Measurements from ENCODE around the gene KCNQ1. TPM values are rescaled to one million over a fixed set of nuclear protein-coding genes. Genes with fewer than 3 reads are reported as not detected.

The KCNQ1 gene
- polyA plus RNA-seq, 1 donor from 2014 or later, result not detected

DNA sequence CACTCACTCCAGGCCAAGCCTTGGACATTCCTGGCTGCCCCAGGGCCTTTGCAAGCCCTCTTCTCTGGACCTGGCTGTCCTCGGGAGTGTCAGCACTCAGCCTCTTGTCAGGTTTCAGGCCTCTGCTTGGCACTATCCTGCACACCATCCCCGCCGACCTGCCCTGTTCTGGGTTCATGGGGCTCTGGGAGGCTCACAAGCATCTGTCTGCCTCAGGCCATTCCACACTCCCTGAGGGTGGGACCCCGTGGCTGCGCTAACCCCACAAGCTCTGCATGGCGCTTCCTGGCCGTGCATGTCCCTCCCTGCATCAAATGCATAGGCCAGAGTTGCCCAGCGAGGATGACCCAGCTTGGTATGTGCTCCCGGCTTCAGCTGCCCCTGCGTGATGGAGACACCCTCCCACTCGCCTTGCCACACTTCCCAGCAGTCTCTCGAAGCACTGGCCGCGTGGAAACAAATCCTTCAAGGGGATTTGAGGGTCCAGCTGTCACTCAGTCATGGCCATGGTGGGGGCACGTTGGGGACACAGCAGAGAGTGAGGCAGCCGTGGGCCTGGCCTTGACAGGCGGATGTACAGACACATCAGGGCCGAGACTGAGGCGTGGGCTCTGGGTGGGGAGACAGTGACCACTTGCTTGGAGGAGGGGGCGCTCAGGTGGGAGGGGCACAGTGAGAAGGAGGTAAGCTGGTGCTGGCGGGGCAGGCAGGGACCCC, 87.3 kb downstream of the KCNQ1 start:
- H3K9ac ChIP-seq (ENCODE audit: low read length), result peak overlapping the region; percentile 27
- no peaks in the 10 kb centered on the region for H4K20me1 ChIP-seq (ENCODE audit: insufficient read depth)
- H3K4me3 ChIP-seq (ENCODE audit: low read length), result no peak overlapping the region
- no peak overlapping the region for H3K4me2 ChIP-seq (ENCODE audit: low read length)
- no peak overlapping the region for H3K27ac ChIP-seq (ENCODE audit: low read length)
- no peaks in the 10 kb centered on the region for H3K27me3 ChIP-seq (ENCODE audit: insufficient read depth, low read depth, low read length)
- no peaks in the 10 kb centered on the region for H3K36me3 ChIP-seq (ENCODE audit: insufficient read depth, low read length)
- H3F3A ChIP-seq (ENCODE audit: insufficient read depth, low read length, poor library complexity, severe bottlenecking), result no peaks in the 10 kb centered on the region
- no peaks in the 10 kb centered on the region for H3K9me2 ChIP-seq (ENCODE audit: insufficient read depth, low read length)
- TF ChIP-seq TAF1 (IDR thresholded peaks at IDR 0.05; ENCODE audit: low read depth), result peak; percentile 11
- no peak for TF ChIP-seq REST (IDR thresholded peaks at IDR 0.05; ENCODE audit: borderline replicate concordance)
- H3K9me3 ChIP-seq (ENCODE audit: low read length), result no peaks in the 10 kb centered on the region
- no peaks in the 10 kb centered on the region for H3K79me2 ChIP-seq (replicated peaks; ENCODE audit: insufficient read depth, low read length)
- peak overlapping the region; percentile 27 for H2AFZ ChIP-seq (ENCODE audit: low read depth, low read length)

DNA sequence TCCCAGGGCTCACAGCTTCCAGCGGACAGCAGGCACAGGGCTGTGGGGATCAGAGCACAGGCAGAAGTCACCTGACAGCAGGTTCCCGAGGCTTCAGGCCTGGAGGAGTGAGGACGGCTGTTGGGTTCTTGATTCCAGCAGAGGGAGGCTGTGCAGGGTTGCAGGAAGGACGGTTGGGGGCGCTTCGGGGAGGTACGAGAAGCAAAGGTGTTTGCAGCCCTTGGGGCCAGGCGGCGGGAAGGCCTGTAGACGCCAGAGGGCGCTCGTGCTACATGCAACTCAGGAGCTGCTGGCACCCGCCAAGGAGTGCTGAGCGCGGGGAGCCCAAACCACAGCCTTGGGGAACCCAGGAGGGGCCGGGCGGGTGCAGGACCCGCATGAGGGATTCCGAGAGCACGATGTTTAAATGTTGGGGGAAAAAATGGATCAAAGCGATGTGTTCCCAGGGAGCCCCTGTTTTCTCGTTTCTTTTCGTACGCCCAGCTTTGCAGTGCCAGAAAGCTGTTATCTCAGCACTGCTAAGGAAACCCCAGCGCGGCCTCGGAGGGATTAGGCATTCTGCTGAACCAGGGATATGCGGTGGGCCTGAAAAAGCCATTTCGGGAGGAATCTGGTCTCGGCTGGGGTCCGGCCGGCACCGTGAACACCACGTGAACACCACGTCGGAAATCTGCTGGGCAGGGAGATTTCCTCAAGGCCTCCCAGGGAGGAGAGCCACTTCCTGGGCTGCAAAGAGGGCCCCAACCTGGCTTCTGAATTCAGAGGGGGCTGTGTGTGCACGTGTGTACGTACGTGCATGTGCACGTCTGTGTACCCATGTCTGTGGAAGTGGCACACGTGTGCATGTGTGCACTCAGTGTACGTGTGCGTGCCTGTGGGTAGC, 88.1 kb downstream of the KCNQ1 start:
- no peaks in the 10 kb centered on the region for H3K27me3 ChIP-seq (ENCODE audit: insufficient read depth, low read depth, low read length)
- peak overlapping the region; percentile 40 for H2AFZ ChIP-seq (ENCODE audit: low read depth, low read length)
- no peaks in the 10 kb centered on the region for H4K20me1 ChIP-seq (ENCODE audit: insufficient read depth)
- no peak overlapping the region for H3K27ac ChIP-seq (ENCODE audit: low read length)
- no peaks in the 10 kb centered on the region for H3K79me2 ChIP-seq (replicated peaks; ENCODE audit: insufficient read depth, low read length)
- no peak overlapping the region for H3K4me3 ChIP-seq (ENCODE audit: low read length)
- no peaks in the 10 kb centered on the region for H3F3A ChIP-seq (ENCODE audit: insufficient read depth, low read length, poor library complexity, severe bottlenecking)
- H3K9me3 ChIP-seq (ENCODE audit: low read length), result no peaks in the 10 kb centered on the region
- TF ChIP-seq EZH2 (IDR thresholded peaks at IDR 0.05; ENCODE audit: borderline replicate concordance, insufficient read depth, low read length, poor library complexity, severe bottlenecking) (no peak), TAF1 (IDR thresholded peaks at IDR 0.05; ENCODE audit: low read depth) (peak; percentile 50), EP300 (conservative IDR thresholded peaks at IDR 0.05; ENCODE audit: poor library complexity, severe bottlenecking) (no peak), MXI1 (conservative IDR thresholded peaks at IDR 0.05; ENCODE audit: poor library complexity, severe bottlenecking) (peak; percentile 44), SMC3 (conservative IDR thresholded peaks at IDR 0.05; ENCODE audit: poor library complexity) (peak; percentile 100), POLR2AphosphoS5 (IDR thresholded peaks at IDR 0.05) (no peak), RAD21 (conservative IDR thresholded peaks at IDR 0.05) (peak; percentile 100), REST (IDR thresholded peaks at IDR 0.05; ENCODE audit: borderline replicate concordance) (no peak)
- TF ChIP-seq, protein P1, sequence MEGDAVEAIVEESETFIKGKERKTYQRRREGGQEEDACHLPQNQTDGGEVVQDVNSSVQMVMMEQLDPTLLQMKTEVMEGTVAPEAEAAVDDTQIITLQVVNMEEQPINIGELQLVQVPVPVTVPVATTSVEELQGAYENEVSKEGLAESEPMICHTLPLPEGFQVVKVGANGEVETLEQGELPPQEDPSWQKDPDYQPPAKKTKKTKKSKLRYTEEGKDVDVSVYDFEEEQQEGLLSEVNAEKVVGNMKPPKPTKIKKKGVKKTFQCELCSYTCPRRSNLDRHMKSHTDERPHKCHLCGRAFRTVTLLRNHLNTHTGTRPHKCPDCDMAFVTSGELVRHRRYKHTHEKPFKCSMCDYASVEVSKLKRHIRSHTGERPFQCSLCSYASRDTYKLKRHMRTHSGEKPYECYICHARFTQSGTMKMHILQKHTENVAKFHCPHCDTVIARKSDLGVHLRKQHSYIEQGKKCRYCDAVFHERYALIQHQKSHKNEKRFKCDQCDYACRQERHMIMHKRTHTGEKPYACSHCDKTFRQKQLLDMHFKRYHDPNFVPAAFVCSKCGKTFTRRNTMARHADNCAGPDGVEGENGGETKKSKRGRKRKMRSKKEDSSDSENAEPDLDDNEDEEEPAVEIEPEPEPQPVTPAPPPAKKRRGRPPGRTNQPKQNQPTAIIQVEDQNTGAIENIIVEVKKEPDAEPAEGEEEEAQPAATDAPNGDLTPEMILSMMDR (IDR thresholded peaks at IDR 0.05; ENCODE audit: poor library complexity, severe bottlenecking), result peak; percentile 100
- H3K4me2 ChIP-seq (ENCODE audit: low read length), result no peak overlapping the region
- no peaks in the 10 kb centered on the region for H3K36me3 ChIP-seq (ENCODE audit: insufficient read depth, low read length)
- H3K9me2 ChIP-seq (ENCODE audit: insufficient read depth, low read length), result no peaks in the 10 kb centered on the region
- peak overlapping the region; percentile 38 for H3K9ac ChIP-seq (ENCODE audit: low read length)

All from neural cell (in vitro differentiated cells).